EH (cell line): Measurements from ENCODE around the gene ZNF213.
"Not testable (repeated sequence)": the region's sequence is repeated elsewhere in the genome, so short reads cannot be mapped to it uniquely, and the experiment has no call there.

ENCODE experiments used
- DNase-seq: peaks from one replicate; pipeline ENCODE4 v3.0.0-alpha.2; 2015; ENCODE audit warnings: low read depth

ZNF213 gene

GRCh38 chr16:3148256-3149192 lies 13.7 kb downstream of the ZNF213 start:
- DNase-seq = no peak

GRCh38 chr16:3149193-3149530 lies 14.3 kb downstream of the ZNF213 start:
- no peak for DNase-seq

GRCh38 chr16:3149630-3150345 lies 15.0 kb downstream of the ZNF213 start:
- peak; percentile 52 for DNase-seq

GRCh38 chr16:3150346-3151218 lies 15.8 kb downstream of the ZNF213 start:
- DNase-seq = peak; percentile 97

GRCh38 chr16:3152027-3152276 lies 17.1 kb downstream of the ZNF213 start:
- no peak for DNase-seq

GRCh38 chr16:3152277-3152990 lies 17.6 kb downstream of the ZNF213 start:
- peak; percentile 94 for DNase-seq

GRCh38 chr16:3152991-3153368 lies 18.2 kb downstream of the ZNF213 start:
- no peak for DNase-seq

- no peak for DNase-seq
Observed at GRCh38 chr16:3155181-3155580, 20.4 kb downstream of the ZNF213 start.

- DNase-seq = no peak
Observed at GRCh38 chr16:3155972-3156371, 21.1 kb downstream of the ZNF213 start.

- peak; percentile 93 for DNase-seq
Observed at GRCh38 chr16:3157229-3158025, 22.6 kb downstream of the ZNF213 start.

GRCh38 chr16:3158026-3158509 lies 23.2 kb downstream of the ZNF213 start:
- DNase-seq = peak; percentile 41

GRCh38 chr16:3158510-3159314 lies 23.9 kb downstream of the ZNF213 start:
- peak; percentile 87 for DNase-seq

- DNase-seq = no peak
Observed at GRCh38 chr16:3161235-3162018, 26.6 kb downstream of the ZNF213 start.

- DNase-seq = no peak
Observed at GRCh38 chr16:3164121-3164991, 29.5 kb downstream of the ZNF213 start.

GRCh38 chr16:3165111-3165822 lies 30.4 kb downstream of the ZNF213 start:
- DNase-seq = no peak

- DNase-seq = no peak
Observed at GRCh38 chr16:3166505-3166886, 31.7 kb downstream of the ZNF213 start.

- DNase-seq = not testable (repeated sequence)
Observed at GRCh38 chr16:3168729-3169128, 33.9 kb downstream of the ZNF213 start.
